Measurements from ENCODE around the gene NFRKB.

DNA sequence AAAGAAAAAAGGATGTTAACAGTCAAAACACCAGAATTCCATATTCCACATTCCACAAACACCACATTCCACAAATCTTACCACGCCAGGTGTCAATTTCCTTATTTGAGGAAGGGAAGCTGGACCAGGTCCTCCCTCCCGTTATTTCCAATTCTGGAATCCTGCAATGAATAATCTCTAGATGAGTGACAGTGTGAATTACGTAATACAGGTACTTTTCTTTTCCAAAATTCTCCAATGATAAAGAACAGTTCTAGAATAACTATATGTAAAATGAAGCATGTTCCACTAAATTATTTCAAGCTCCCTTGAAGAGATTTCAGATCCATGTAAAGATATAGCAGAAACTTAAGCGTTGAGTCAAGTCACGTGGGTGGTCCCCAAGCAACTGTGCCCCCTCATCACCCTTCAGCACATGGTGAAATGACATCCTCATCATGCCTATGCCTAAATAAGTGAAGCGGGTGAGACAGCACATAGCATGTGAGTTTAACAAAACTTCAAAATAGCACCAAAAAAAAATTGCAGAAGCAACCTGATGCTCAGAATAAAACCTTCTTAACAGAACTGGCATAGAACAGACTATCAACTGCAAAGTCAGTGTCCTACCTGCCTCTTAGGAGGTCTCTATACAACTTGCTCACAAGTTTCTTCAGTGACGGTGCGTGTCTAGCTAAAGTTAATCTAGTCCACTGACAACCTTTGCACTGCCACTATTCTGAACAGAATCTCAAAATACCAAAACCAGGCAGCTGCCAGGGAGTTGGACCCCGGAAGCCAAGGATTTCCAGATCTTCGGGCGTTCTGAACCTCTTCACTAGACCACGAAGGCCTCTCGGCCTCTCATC lies 876 bp downstream of the NFRKB start:
- no peak for TF ChIP-seq CREB1 (IDR thresholded peaks at IDR 0.05; ENCODE audit: low read depth)
- TF ChIP-seq DPF2 (IDR thresholded peaks at IDR 0.05) = no peak
- TF ChIP-seq EZH2 (IDR thresholded peaks at IDR 0.05; ENCODE audit: borderline replicate concordance, control insufficient read depth, low read depth, low read length) = no peak
- no peak for TF ChIP-seq POLR2A (IDR thresholded peaks at IDR 0.05; ENCODE audit: low read depth, low read length)

Measured in GM12878 (cell line).